Lung (tissue), 12 donors: ENCODE measurements around the gene RXRA. TPM values are rescaled to one million over a fixed set of nuclear protein-coding genes. Genes with fewer than 3 reads are reported as not detected.

Source experiments
- ATAC-seq: fragments of 200-7000 bp; cut with Tn5 transposase; one replicate; pipeline ENCODE4 v1.9.1; 2020; ENCODE audit warnings: moderate number of reproducible peaks; ENCODE audit not compliant: insufficient read depth, low FRiP score
- DNase-seq, 3 donors: peaks; one replicate each; pipeline ENCODE4 v3.0.0-alpha.2; 2013 to 2017
- H3K27ac ChIP-seq, 2 donors: one replicate each; pipeline ENCODE4 v1.5.1; 2013; ENCODE audit warnings: mild to moderate bottlenecking in 2 of 2, moderate library complexity in 2 of 2, control low read depth in 1 of 2, inconsistent platforms in 1 of 2, low read depth in 1 of 2, low read length in 1 of 2
- H3K27me3 ChIP-seq, 3 donors: one replicate each; pipeline ENCODE4 v1.5.1; 2013; ENCODE audit warnings: low read length in 2 of 3; ENCODE audit not compliant: control insufficient read depth in 3 of 3, insufficient read depth in 3 of 3
- H3K36me3 ChIP-seq, 4 donors: one replicate each; pipeline ENCODE4 v1.5.1; 2013; ENCODE audit warnings: low read length in 4 of 4, mild to moderate bottlenecking in 1 of 4, moderate library complexity in 1 of 4; ENCODE audit not compliant: control insufficient read depth in 4 of 4, insufficient read depth in 4 of 4
- H3K4me1 ChIP-seq, 5 donors: one replicate each; pipeline ENCODE4 v1.5.1; 2013; ENCODE audit warnings: low read length in 5 of 5, mild to moderate bottlenecking in 2 of 5, moderate library complexity in 1 of 5; ENCODE audit not compliant: control insufficient read depth in 5 of 5, insufficient read depth in 5 of 5
- H3K4me3 ChIP-seq: one replicate; pipeline ENCODE4 v1.5.1; 2013; ENCODE audit warnings: mild to moderate bottlenecking, control low read depth, moderate library complexity
- H3K9ac ChIP-seq, 2 donors: one replicate each; pipeline ENCODE4 v1.5.1; 2013; ENCODE audit warnings: low read length in 2 of 2, control low read depth in 1 of 2; ENCODE audit not compliant: insufficient read depth in 1 of 2
- H3K9me3 ChIP-seq, 4 donors: one replicate each; pipeline ENCODE4 v1.5.1; 2013; ENCODE audit warnings: low read length in 3 of 4, mild to moderate bottlenecking in 1 of 4, moderate library complexity in 1 of 4; ENCODE audit not compliant: control insufficient read depth in 4 of 4, insufficient read depth in 3 of 4
- CTCF ChIP-seq: IDR thresholded peaks from 2 replicates; pipeline ENCODE4 v1.5.1; 2012; ENCODE audit warnings: mild to moderate bottlenecking; ENCODE audit errors: control extremely low read depth, extremely low read depth
- WGBS, 2 donors: extraction: QIAGEN DNeasy Blood & Tissue Kit; methylation state at CpG; one replicate each; pipeline ENCODE4 v1.1.7; 2013; 5-methylcytosine and 5-hydroxymethylcytosine counted together
- polyA plus RNA-seq, 2 donors: library from polyadenylated mRNA; stranded (reverse); fragments of 200-250 nt; gene quantifications; one replicate each; pipeline ENCODE4 v1.2.1, GENCODE V29; 2013
- total RNA-seq, 2 donors: library from RNA; depleted of rRNA in 1 of 2; stranded (reverse); fragments of >200 nt in 1 of 2; gene quantifications; one replicate each; pipeline ENCODE4 v1.2.1, GENCODE V29; 2014 to 2021
- donor health status: control.
- donor health status: control.
- donor health status: Bipolar disorder and iron deficiency.
- donor health status: healthy.
- donor health status: DM: yes; HTN: yes; CAD: no.

Gene RXRA
- total and polyA plus RNA-seq, 4 donors: 24.2 to 85.2 (median 52.2) TPM

- Histone ChIP-seq H3K27ac (peak overlapping the region in 1 of 2 donors; percentile 79), H3K4me3 (no peak overlapping the region), H3K36me3 (peaks cover 0 to 2% (median 0%) of the 10 kb centered on the region in 4 donors), H3K9me3 (no peaks in the 10 kb centered on the region), H3K4me1 (peaks cover 0 to 66% (median 39%) of the 10 kb centered on the region in 5 donors), H3K9ac (no peak overlapping the region), H3K27me3 (no peaks in the 10 kb centered on the region)
- DNase-seq: peak in 2 of 3 donors; percentile 39 to 47
- ATAC-seq: no peak
- no peak for TF ChIP-seq CTCF
- 63 to 80% methylated on average over 12 to 15 of the region's 15 CpGs for WGBS, 2 donors
These were observed 29.5 kb downstream of the RXRA start for GRCh38 chr9:134355561-134356279.

GRCh38 chr9:134356496-134357470 lies 30.5 kb downstream of the RXRA start:
- H3K9ac ChIP-seq: no peak overlapping the region
- peak overlapping the region in 1 of 2 donors; percentile 79 for H3K27ac ChIP-seq

GRCh38 chr9:134357631-134358025 lies 31.4 kb downstream of the RXRA start:
- 67 to 68% methylated on average over 9 of the region's 9 CpGs for WGBS, 2 donors
- Histone ChIP-seq H3K4me1 (peaks cover 0 to 68% (median 30%) of the 10 kb centered on the region in 5 donors), H3K27ac (peak overlapping the region in 1 of 2 donors; percentile 49), H3K36me3 (peaks cover 0 to 2% (median 0%) of the 10 kb centered on the region in 4 donors), H3K9ac (no peak overlapping the region), H3K9me3 (no peaks in the 10 kb centered on the region), H3K27me3 (no peaks in the 10 kb centered on the region), H3K4me3 (no peak overlapping the region)
- no peak for TF ChIP-seq CTCF
- DNase-seq (no peak), ATAC-seq (no peak)

More at GRCh38 chr9:134356496-134357470, 30.5 kb downstream of the RXRA start:
- Histone ChIP-seq H3K4me1 (peaks cover 0 to 68% (median 36%) of the 10 kb centered on the region in 5 donors), H3K4me3 (no peak overlapping the region), H3K36me3 (peaks cover 0 to 2% (median 0%) of the 10 kb centered on the region in 4 donors), H3K9me3 (no peaks in the 10 kb centered on the region), H3K27me3 (no peaks in the 10 kb centered on the region)
- peak; percentile 20 for ATAC-seq
- DNase-seq: peak; percentile 50 to 82 (median 72)
- 63 to 64% methylated on average over 29 of the region's 29 CpGs for WGBS, 2 donors
- TF ChIP-seq CTCF: no peak
